GM19193 (cell line): Measurements from ENCODE around the gene QSOX1.

Experiments
- POLR2A ChIP-seq: IDR thresholded peaks from 4 replicates; pipeline ENCODE4 v1.6.1; 2011; ENCODE audit not compliant: insufficient read depth, insufficient read length; ENCODE audit errors: extremely low read depth

QSOX1 gene

GRCh38 chr1:180206581-180206980 lies 51.9 kb downstream of the QSOX1 start:
- no peak for TF ChIP-seq POLR2A

GRCh38 chr1:180208264-180208663 lies 53.6 kb downstream of the QSOX1 start:
- TF ChIP-seq POLR2A, result no peak

- TF ChIP-seq POLR2A, result no peak
Observed at GRCh38 chr1:180210008-180210620, 55.4 kb downstream of the QSOX1 start.

DNA sequence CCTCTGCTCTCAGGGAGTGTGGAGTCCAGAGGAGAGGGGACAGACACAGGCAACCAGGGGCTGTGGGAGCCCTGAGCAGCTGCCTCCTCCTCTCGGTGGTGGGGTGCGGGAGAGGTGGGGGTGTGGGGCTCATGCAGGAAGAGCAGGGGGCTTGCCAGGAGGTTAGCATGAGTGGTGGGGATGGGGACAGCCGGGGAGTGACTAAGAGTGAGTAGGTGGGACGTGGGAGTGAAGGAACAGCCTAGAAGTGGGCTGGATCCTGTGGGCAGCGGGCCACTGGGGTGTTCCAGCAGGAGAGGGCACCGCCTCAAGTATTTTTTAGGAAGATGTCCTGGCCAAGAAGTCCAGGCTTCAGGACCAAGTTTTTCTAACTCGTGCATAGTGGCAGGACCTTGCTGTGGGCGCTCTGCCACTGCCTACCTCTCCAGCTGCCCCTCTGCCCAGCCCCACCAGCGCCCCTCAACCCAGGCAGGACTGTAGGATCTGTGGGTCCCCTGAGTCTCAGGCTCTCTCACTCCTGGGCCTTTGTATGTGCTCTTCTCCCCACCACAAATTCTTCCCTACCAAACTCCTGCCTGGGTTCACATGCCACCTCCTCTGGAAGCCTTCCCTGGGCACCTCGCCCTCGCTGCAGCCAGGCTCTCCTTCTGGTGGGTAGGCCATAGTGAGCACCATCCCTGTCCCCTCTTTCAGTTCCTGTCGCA lies 56.6 kb downstream of the QSOX1 start:
- TF ChIP-seq POLR2A, result no peak

- no peak for TF ChIP-seq POLR2A
Observed at GRCh38 chr1:180211860-180212229, 57.2 kb downstream of the QSOX1 start.

DNA sequence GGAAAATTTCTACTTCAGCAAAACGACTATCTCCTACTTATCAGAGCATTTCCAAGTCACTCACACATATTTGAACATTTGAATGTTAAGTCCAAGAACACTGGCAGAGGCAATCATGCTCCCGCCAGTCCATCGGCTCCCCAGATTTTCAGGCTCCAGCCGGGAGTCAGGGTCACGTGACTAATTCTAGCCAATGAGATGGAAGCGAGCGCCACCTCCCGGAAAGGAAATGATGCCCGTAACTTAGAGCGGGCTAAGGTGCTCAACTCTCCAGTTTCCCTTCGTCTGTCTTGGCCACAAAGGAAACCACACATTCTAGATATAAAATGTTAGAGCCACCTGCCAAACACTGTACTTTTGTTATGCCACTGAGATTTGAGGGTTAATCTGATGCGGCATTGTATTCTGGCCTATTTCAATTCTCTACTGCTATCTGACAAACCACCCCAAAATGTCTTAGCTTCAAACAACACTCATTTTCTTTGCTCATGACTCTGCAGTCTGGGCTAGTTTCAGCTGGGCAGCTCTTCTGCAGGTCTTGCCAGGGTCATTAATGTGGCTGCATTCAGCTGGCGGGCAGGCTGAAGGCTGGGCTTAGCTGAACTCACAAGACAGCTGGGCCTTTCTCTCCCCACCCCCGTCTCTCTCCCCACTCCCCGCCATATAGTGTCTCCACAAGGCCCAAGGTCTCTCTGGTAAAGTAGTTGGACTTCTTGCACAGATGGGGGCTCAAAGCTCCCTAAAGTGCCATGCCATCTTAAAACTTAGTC lies 58.9 kb downstream of the QSOX1 start:
- TF ChIP-seq POLR2A, result no peak

DNA sequence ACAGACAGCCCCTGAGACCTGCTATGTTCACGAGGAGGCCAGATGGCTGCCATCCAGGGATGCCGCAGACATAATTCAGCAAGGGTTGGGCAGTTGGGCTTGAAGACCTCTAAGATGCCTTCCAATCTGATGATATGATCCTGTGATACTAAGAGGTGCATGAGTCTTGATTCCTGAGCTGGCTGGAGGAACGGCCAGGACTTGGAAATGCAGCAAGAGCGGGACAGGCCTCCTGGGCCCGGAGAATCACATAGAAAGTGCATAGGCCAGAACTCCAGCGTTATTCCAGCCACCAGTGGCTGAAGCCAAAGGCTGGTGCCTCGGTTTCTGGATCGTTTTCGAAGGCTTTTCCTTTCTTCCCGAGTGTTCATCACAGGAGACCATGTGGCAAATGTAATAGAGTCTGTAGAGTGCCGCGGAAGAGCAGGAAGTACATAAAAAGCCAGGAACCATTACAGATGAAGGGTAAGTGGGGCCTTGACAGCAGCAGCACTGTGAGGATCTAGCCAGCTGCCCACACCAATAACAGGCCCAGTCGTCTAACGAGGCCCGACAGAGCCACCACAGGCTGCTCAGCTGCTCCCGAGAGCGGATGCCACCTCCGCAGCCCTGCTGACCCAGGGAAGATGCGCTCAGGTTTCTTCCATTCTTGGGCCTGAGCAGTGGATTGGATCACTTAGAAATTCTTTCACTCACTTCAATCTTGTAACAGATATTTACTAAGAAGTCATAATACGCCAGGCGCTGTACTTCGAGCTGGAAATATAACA lies 61.4 kb downstream of the QSOX1 start:
- no peak for TF ChIP-seq POLR2A

GRCh38 chr1:180217006-180217405 lies 62.3 kb downstream of the QSOX1 start:
- TF ChIP-seq POLR2A, result no peak

- no peak for TF ChIP-seq POLR2A
Observed at GRCh38 chr1:180218806-180219765, 64.4 kb downstream of the QSOX1 start.

GRCh38 chr1:180219776-180220175 lies 65.1 kb downstream of the QSOX1 start:
- TF ChIP-seq POLR2A, result no peak

DNA sequence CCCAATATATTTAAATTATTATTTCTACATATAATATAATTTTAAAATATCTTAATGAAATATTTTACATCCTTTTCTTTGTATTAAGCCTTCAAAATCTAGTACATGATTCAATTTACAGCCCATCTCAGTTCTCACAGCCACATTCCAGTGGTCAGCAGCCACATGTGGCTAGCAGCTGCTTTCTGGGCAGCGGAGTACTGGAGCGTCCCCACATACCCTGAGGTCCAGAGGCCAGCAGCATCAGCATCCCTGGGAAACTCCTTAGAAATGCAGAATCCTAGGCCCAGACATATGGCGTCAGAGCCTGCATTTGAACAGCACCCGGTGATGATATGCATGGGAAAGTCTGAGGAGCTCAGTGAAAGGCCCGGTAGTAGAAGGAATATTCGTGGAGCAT lies 66.8 kb downstream of the QSOX1 start:
- no peak for TF ChIP-seq POLR2A

GRCh38 chr1:180224902-180225301 lies 70.2 kb downstream of the QSOX1 start:
- TF ChIP-seq POLR2A, result no peak

DNA sequence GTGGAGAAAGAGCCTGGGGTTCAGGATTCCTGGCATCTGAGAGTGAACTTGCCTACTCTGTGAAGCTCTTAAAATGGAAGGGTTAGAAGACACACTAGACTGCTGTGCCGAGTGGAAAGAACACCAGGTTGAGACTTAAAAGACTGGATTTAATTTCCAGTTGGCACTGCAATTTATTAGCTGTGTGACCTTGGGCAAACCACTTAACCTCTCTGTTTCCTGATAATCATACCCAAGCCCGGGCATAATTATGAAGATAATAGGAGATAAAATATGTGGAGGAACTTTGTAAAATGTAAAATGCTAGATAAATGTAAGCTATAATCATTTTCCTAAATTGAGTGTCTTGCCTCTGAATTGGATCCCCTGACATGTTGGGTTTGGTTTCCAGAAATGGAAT lies 70.7 kb downstream of the QSOX1 start:
- no peak for TF ChIP-seq POLR2A
